Body of pancreas (tissue), 4 donors: ENCODE measurements around the gene LURAP1L. TPM values are rescaled to one million over a fixed set of nuclear protein-coding genes. Genes with fewer than 3 reads are reported as not detected.

ENCODE experiments used
- ATAC-seq: fragments of 150-250 bp; one replicate; pipeline ENCODE4 v1.9.1; 2016
- DNase-seq, 4 donors: peaks; one replicate each; pipeline ENCODE4 v3.0.0-alpha.2; 2019
- H3K27ac ChIP-seq, 4 donors: fragments of 200-600 bp; sonication (generic); 1 replicate in 3 of 4; 2 replicates in 1 of 4; pipeline versions ENCODE4 v1.5.1 to v1.6.1; 2016 to 2019; ENCODE audit warnings: mild to moderate bottlenecking in 1 of 4, mixed read lengths in 1 of 4, moderate library complexity in 1 of 4
- H3K27me3 ChIP-seq, 2 donors: fragments of 200-600 bp; sonication (generic); one replicate each; pipeline ENCODE4 v1.6.0; 2016; ENCODE audit warnings: mild to moderate bottlenecking in 1 of 2
- H3K36me3 ChIP-seq, 2 donors: fragments of 200-600 bp; sonication (generic); replicated peaks in 1 of 2; 2 replicates each; pipeline ENCODE4 v1.5.1; 2016; ENCODE audit warnings: low read depth in 2 of 2; ENCODE audit not compliant: insufficient read depth in 1 of 2
- H3K4me1 ChIP-seq: fragments of 200-600 bp; sonication (generic); one replicate; pipeline ENCODE4 v1.6.0; 2016
- H3K4me3 ChIP-seq, 2 donors: fragments of 200-600 bp; sonication (generic); 1 replicate in 1 of 2; 2 replicates in 1 of 2; pipeline ENCODE4 v1.5.1; 2016 to 2019
- H3K9me3 ChIP-seq, 3 donors: fragments of 200-600 bp; sonication (generic); 1 replicate in 2 of 3; 2 replicates in 1 of 3; pipeline ENCODE4 v1.5.1; 2016
- CTCF ChIP-seq, 7 experiments: fragments of 450-650 bp in 4 of 7; fragments of 200-600 bp in 3 of 7; sonication (generic) in 3 of 7; IDR thresholded peaks; one replicate each; pipeline ENCODE4 v1.5.1; 2016 to 2019; ENCODE audit warnings: antibody characterized with exemption in 7 of 7
- POLR2A ChIP-seq, 3 donors: fragments of 450-650 bp; IDR thresholded peaks; one replicate each; pipeline ENCODE4 v1.6.1; 2016; ENCODE audit warnings: antibody characterized with exemption in 3 of 3, mild to moderate bottlenecking in 2 of 3
- WGBS, 2 donors: methylation state at CpG; one replicate each; pipeline ENCODE4 v1.1.5; 2017; 5-methylcytosine and 5-hydroxymethylcytosine counted together
- intact Hi-C: fragments of 100-400 bp; cut with DNase I; formaldehyde crosslinking; loops from one replicate; pipeline ENCODE4 v1.15.1; 2023
- total RNA-seq, 2 donors: library from RNA; depleted of rRNA; stranded (reverse); fragments of >200 nt; gene quantifications; one replicate each; pipeline ENCODE4 v1.1.0, GENCODE V29; 2016

Gene LURAP1L
- total RNA-seq, 2 donors from 2014 or later = 12.2 to 20.2 TPM

DNA sequence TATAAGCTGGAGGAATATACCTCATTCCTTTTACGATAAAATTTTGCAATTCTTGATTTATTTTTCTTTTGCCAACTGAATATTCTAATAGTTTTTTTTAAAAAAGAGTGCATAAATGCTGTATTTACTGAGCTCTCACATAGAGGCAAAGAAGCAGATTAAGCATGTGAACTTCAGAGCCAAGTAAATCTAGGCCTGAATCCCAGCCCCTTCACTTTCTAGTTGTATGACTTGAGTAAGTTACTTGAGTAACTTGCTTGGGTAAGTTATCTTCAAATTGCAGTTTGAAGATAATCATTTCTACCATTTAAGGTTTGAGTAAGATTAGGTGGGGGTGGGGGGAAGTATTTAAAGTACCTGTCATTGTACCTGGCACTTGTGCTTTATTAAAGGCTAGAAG is 21.8 kb downstream of the LURAP1L start:
- intact Hi-C loops = no loop called here
- ATAC-seq (no peak), DNase-seq (no peak)
- H3K27ac ChIP-seq = peak overlapping the region in 1 of 4 donors; percentile 13
- no peak overlapping the region for H3K4me3 ChIP-seq
- 62 to 79% methylated on average over 1 of the region's 1 CpG for WGBS, 2 donors
- H3K4me1 ChIP-seq = peaks cover 27% of the 10 kb centered on the region
- H3K36me3 ChIP-seq = no peaks in the 10 kb centered on the region
- peaks cover 0 to 4% (median 0%) of the 10 kb centered on the region in 3 donors for H3K9me3 ChIP-seq
- TF ChIP-seq POLR2A (IDR thresholded peaks at IDR 0.05) = no peak
- TF ChIP-seq CTCF (IDR thresholded peaks at IDR 0.05) = no peak
- H3K27me3 ChIP-seq = no peaks in the 10 kb centered on the region

- H3K4me1 ChIP-seq = peaks cover 27% of the 10 kb centered on the region
- H3K4me3 ChIP-seq = no peak overlapping the region
- no peak for DNase-seq
- TF ChIP-seq CTCF (IDR thresholded peaks at IDR 0.05) (no peak), POLR2A (IDR thresholded peaks at IDR 0.05) (no peak)
- no peak for ATAC-seq
- H3K27me3 ChIP-seq = no peaks in the 10 kb centered on the region
- no peaks in the 10 kb centered on the region for H3K36me3 ChIP-seq
- peaks cover 0 to 4% (median 0%) of the 10 kb centered on the region in 3 donors for H3K9me3 ChIP-seq
- intact Hi-C loops = no loop called here
- no peak overlapping the region for H3K27ac ChIP-seq
- WGBS, 2 donors = 79 to 81% methylated on average over 1 of the region's 1 CpG
Measured at GRCh38 chr9:12797037-12797436, 22.2 kb downstream of the LURAP1L start.

DNA sequence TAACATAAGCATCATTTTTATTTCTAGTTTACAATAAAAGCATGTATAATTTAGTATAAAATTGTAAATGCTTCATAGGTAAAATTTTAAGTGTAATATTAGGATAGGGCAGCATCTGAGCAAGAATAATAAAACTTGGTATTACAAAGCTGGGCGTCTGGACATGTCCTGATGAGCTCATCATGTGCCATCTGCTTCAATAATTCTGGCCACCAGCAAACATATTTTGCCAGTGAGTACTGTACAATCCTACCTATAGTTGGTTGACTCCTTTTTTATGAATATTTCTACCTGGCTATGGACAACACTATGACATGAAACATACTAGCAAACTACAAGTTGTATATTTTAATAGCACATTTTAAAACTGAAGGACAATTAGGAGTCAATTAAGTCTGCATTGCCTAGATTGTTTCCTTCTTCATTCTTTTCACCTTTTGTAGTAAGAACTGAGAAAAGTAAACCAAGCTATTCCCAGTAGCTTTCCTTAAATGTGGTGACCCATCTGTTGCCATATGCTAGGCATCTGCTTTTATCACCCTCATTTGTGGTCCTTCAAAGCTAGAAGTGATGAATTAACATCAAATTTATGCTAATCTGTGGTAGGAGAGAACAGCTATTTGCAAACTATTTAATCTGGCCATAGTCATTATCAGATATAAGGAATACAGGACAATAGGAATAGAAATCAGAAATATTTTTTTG is 23.4 kb downstream of the LURAP1L start:
- no peak for DNase-seq
- no peak overlapping the region for H3K4me3 ChIP-seq
- peaks cover 0 to 4% (median 0%) of the 10 kb centered on the region in 3 donors for H3K9me3 ChIP-seq
- 83 to 85% methylated on average over 1 of the region's 1 CpG for WGBS, 2 donors
- no peak for ATAC-seq
- no peaks in the 10 kb centered on the region for H3K36me3 ChIP-seq
- no peaks in the 10 kb centered on the region for H3K27me3 ChIP-seq
- peaks cover 27% of the 10 kb centered on the region for H3K4me1 ChIP-seq
- H3K27ac ChIP-seq = no peak overlapping the region
- intact Hi-C loops = no loop called here
- TF ChIP-seq CTCF (IDR thresholded peaks at IDR 0.05) = no peak

DNA sequence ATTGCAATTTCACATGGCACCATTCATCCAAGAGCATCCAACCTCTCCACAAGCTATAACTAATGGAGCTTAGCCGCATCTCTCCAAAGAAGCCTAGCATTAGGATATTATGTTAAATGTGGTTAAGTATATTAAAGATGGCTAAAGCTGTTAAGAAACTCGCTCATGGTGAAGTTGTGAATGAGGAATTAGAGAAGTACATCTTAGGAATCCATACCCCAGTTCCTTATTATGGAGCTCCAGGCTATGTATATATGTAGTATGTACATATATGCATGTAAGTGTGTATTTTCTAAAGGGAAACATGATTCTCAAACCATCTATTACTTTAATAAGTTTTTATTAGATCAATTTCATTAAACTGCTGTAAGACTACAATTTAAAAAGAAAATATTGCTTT is 26.4 kb downstream of the LURAP1L start:
- 86 to 100% methylated on average over 2 of the region's 2 CpGs for WGBS, 2 donors
- no peaks in the 10 kb centered on the region for H3K27me3 ChIP-seq
- H3K36me3 ChIP-seq = no peaks in the 10 kb centered on the region
- H3K27ac ChIP-seq = no peak overlapping the region
- H3K9me3 ChIP-seq = no peaks in the 10 kb centered on the region
- TF ChIP-seq CTCF (IDR thresholded peaks at IDR 0.05) (no peak), POLR2A (IDR thresholded peaks at IDR 0.05) (no peak)
- ATAC-seq (no peak), DNase-seq (no peak)
- intact Hi-C loops = no loop called here
- H3K4me3 ChIP-seq = no peak overlapping the region
- H3K4me1 ChIP-seq = peaks cover 16% of the 10 kb centered on the region

GRCh38 chr9:12801663-12802062 is 26.8 kb downstream of the LURAP1L start:
- Histone ChIP-seq H3K9me3 (no peaks in the 10 kb centered on the region), H3K36me3 (no peaks in the 10 kb centered on the region), H3K4me3 (no peak overlapping the region), H3K27me3 (no peaks in the 10 kb centered on the region), H3K27ac (peak overlapping the region in 1 of 4 donors; percentile 18), H3K4me1 (peaks cover 11% of the 10 kb centered on the region)
- intact Hi-C loops = no loop called here
- ATAC-seq (no peak), DNase-seq (no peak)
- TF ChIP-seq CTCF (IDR thresholded peaks at IDR 0.05) (no peak), POLR2A (IDR thresholded peaks at IDR 0.05) (no peak)
